22Rv1 (cell line): ENCODE measurements around the gene LTBP3.

Source experiments
- ZFX ChIP-seq: fragments of 450-650 bp; IDR thresholded peaks from 2 replicates; pipeline ENCODE4 v1.6.1; 2017; ENCODE audit warnings: antibody characterized with exemption, borderline replicate concordance
- TF ChIP-seq, protein P1 (sequence below): fragments of 450-650 bp; IDR thresholded peaks from 2 replicates; pipeline ENCODE4 v1.5.1; 2017; ENCODE audit warnings: mild to moderate bottlenecking

DNA sequence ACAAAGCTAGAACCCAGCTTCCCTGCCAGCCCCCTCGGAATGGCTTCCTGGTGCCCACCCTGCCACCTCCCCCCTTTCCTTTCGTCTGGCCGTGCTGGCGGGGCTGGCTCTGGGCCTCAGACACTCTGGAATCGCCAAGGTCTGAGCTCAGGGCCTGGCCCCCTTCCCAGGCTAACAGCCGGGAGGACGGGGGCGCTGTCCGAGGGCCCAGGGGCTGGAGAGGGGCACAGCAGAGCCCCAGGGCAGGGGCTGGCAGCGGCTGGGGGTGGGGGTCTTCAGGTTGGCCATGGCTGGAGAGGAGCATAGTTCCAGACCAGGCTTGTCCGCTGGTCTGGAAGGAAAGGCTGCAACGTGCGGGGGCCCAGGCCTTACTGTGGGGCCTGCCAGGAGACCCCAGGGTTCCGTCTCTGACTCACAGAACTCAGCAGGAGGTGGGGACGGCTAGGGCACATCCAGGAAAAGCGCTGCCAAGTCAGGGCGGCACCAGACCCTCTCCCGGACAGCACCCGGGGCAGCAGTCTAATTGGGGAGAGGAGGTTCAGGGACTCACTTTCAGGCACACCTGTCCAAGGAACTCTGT lies 861 bp upstream of the LTBP3 start:
- TF ChIP-seq, protein P1, sequence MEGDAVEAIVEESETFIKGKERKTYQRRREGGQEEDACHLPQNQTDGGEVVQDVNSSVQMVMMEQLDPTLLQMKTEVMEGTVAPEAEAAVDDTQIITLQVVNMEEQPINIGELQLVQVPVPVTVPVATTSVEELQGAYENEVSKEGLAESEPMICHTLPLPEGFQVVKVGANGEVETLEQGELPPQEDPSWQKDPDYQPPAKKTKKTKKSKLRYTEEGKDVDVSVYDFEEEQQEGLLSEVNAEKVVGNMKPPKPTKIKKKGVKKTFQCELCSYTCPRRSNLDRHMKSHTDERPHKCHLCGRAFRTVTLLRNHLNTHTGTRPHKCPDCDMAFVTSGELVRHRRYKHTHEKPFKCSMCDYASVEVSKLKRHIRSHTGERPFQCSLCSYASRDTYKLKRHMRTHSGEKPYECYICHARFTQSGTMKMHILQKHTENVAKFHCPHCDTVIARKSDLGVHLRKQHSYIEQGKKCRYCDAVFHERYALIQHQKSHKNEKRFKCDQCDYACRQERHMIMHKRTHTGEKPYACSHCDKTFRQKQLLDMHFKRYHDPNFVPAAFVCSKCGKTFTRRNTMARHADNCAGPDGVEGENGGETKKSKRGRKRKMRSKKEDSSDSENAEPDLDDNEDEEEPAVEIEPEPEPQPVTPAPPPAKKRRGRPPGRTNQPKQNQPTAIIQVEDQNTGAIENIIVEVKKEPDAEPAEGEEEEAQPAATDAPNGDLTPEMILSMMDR, result no peak
- no peak for TF ChIP-seq ZFX
